Stomach smooth muscle (tissue), 2 donors: ENCODE results near the gene SH3TC1.

ENCODE experiments used
- H3K27ac ChIP-seq: one replicate; pipeline ENCODE4 v1.7.0; 2013; ENCODE audit warnings: mild to moderate bottlenecking, low read length, inconsistent platforms
- H3K27me3 ChIP-seq, 2 donors: one replicate each; pipeline ENCODE4 v1.7.0; 2013; ENCODE audit warnings: low read length in 2 of 2; ENCODE audit not compliant: insufficient read depth in 2 of 2, control insufficient read depth in 1 of 2
- H3K36me3 ChIP-seq, 2 donors: one replicate each; pipeline ENCODE4 v1.7.0; 2013; ENCODE audit warnings: low read length in 2 of 2; ENCODE audit not compliant: control insufficient read depth in 2 of 2, insufficient read depth in 2 of 2
- H3K4me1 ChIP-seq: one replicate; pipeline ENCODE4 v1.7.0; 2013; ENCODE audit warnings: low read length; ENCODE audit not compliant: control insufficient read depth, insufficient read depth
- H3K4me3 ChIP-seq, 2 donors: one replicate each; pipeline ENCODE4 v1.7.0; 2013; ENCODE audit warnings: low read length in 2 of 2
- H3K9ac ChIP-seq, 2 donors: one replicate each; pipeline ENCODE4 v1.7.0; 2013; ENCODE audit warnings: low read length in 2 of 2, mild to moderate bottlenecking in 1 of 2
- H3K9me3 ChIP-seq, 2 donors: one replicate each; pipeline ENCODE4 v1.7.0; 2013; ENCODE audit warnings: low read length in 2 of 2; ENCODE audit not compliant: control insufficient read depth in 2 of 2
- donor health status: healthy.
- donor health status: Pancreatic carcinoma.

Gene SH3TC1

DNA sequence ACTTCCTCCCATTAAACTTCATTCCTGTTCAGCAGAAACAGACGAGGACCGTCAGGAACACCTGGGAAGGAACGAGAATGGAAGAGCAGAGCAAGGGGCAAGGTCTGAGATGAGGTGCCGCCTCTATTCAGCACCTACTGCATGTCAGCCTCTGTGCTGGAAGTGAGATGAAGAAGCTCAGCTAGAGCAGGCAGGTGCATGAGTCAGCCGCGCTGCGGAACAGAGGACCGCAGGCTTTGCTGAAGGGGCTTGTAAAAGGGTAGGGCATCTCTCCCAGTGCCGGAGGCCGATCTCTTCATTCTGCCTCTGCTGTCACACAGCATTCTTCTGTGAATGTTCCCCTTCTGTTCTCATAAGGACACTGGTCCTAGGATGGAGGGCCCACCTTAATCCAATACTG is 34.4 kb upstream of the SH3TC1 start:
- H3K4me1 ChIP-seq = peaks cover 5% of the 10 kb centered on the region
- no peak overlapping the region for H3K4me3 ChIP-seq
- no peak overlapping the region for H3K9ac ChIP-seq
- peaks cover 0 to under 1% of the 10 kb centered on the region in 2 donors for H3K27me3 ChIP-seq
- H3K9me3 ChIP-seq = peaks cover 0 to 10% of the 10 kb centered on the region in 2 donors
- no peak overlapping the region for H3K27ac ChIP-seq
- H3K36me3 ChIP-seq = no peaks in the 10 kb centered on the region

DNA sequence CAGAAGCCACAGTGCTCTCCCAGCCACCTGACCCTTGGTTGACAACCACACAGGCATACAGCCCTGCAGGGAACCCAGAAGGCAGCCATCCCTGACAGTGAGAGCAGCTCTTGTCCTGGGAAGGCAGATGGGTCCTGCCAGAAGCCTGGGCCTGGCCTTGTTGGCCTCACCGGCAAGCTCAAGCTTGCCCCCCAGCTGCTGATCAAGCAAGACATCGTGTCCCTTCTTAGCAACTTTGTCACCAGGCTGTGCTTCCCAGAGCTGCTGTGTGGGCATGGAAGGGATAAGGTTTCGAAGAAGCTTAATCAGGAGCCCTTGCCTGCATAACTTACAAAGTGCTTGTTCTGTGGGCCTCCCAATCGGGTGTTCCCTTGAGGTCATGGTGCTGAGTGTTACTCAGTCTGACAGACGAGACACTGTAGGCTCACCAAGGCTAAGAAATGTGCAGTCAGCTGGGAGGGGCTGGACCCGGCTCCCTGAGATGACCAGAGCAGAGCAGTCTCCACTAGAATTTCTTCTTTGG is 33.7 kb upstream of the SH3TC1 start:
- no peak overlapping the region for H3K27ac ChIP-seq
- H3K9me3 ChIP-seq = peaks cover 0 to 10% of the 10 kb centered on the region in 2 donors
- H3K4me1 ChIP-seq = no peaks in the 10 kb centered on the region
- peaks cover 0 to 4% of the 10 kb centered on the region in 2 donors for H3K27me3 ChIP-seq
- H3K4me3 ChIP-seq = no peak overlapping the region
- H3K9ac ChIP-seq = no peak overlapping the region
- H3K36me3 ChIP-seq = no peaks in the 10 kb centered on the region

DNA sequence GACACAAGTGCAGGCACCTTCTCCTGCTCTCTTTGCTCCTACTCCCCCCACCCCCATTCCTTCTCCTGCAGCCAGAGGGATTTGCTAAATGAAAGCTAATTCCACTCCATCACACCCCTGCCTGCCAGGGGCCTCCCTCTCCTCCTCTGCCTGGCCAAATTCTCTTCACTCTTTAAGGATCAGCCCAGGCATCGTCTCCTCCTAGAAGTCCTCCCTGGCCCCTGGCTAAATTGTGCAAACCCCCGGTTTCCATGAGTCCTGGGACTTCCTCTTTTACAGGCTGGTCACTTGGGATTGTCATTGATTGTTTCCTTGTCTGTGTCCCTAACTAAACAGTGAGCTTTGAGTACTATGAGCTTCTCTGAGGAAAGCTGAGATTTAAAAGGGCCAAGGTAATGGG is 31.8 kb upstream of the SH3TC1 start:
- no peak overlapping the region for H3K9ac ChIP-seq
- H3K27ac ChIP-seq = no peak overlapping the region
- peaks cover 0 to 10% of the 10 kb centered on the region in 2 donors for H3K9me3 ChIP-seq
- H3K36me3 ChIP-seq = no peaks in the 10 kb centered on the region
- peaks cover 0 to 8% of the 10 kb centered on the region in 2 donors for H3K27me3 ChIP-seq
- no peaks in the 10 kb centered on the region for H3K4me1 ChIP-seq
- no peak overlapping the region for H3K4me3 ChIP-seq

DNA sequence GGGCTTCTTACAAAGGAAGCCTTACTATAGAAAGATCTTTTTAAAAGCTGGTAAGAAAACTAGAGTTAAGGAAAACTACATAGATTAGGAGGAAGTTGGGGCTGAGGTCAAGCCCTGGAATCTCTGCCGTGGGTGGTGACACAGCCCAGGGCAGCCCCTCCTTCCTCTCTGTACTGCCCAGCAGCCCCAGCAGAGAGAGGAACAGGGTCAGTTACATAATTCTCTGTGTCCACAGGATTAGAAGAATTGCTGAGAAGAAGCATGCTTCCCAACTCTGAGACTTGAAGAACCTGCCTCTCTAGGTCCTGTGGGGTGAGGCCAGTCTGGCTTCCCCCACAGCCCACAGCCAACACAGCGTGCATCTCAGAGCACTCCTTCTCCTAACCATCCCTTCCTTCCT is 31.3 kb upstream of the SH3TC1 start:
- Histone ChIP-seq H3K4me1 (no peaks in the 10 kb centered on the region), H3K27me3 (peaks cover 0 to 8% of the 10 kb centered on the region in 2 donors), H3K9ac (no peak overlapping the region), H3K9me3 (peaks cover 0 to 10% of the 10 kb centered on the region in 2 donors), H3K4me3 (no peak overlapping the region), H3K27ac (no peak overlapping the region), H3K36me3 (no peaks in the 10 kb centered on the region)

DNA sequence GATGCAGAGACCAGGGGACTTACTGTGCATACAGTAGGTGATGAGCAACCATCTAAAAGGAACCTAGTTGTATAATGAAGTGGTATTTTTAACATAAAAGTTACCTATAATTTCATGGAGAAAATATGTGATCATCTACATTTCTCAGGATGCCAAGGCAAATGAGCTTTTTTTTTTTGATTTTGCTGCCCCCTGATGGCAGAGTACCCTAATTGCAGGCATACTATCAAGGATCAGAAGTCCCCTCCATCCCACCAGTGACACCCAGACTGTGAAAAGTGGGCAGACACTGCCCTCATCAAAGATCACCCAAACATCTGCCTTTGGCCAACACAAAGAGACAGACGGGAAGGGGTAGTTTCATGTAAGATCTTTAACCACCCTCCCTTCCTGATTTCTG is 30.9 kb upstream of the SH3TC1 start:
- Histone ChIP-seq H3K27me3 (peaks cover 0 to 8% of the 10 kb centered on the region in 2 donors), H3K36me3 (no peaks in the 10 kb centered on the region), H3K4me1 (no peaks in the 10 kb centered on the region), H3K9me3 (peaks cover 0 to 10% of the 10 kb centered on the region in 2 donors), H3K4me3 (no peak overlapping the region), H3K27ac (no peak overlapping the region), H3K9ac (no peak overlapping the region)

DNA sequence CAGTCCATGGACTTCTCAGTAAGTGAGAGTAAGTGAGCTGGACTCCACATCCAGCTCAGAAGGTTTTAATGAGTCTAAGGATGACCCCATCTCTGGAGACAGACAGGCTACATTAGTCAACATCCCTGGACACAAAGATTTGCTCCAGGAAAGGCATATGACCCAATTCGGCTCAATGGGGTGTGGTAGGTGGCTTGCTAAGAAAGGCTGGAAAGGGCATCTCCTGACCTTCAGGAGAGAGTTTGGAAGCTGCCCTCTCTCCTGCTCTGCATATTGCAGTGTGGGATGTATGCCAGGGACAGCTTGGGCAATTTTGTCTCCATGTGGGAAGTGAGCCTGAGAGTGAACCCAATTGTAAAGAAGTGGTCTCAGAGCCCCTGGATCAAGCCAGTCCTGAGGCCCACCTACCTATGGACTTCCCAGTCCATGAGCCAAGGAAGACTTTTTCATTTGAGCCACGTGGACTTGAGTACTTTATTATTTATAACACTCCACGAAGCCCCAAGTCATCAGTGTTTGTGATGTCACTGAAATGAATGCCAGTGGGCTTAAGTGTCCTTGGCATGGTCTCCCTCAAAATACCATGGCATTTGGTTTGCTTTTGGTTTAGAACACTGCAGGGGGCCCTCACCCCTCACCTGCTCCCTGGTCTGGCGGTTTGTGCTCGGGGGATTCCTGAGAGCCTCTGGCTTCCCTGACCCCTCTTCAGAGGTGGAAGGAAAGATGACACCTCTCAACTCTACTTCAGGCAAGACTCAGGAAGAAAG is 30.1 kb upstream of the SH3TC1 start:
- Histone ChIP-seq H3K4me3 (no peak overlapping the region), H3K36me3 (no peaks in the 10 kb centered on the region), H3K27me3 (peaks cover 0 to 8% of the 10 kb centered on the region in 2 donors), H3K9ac (no peak overlapping the region), H3K27ac (no peak overlapping the region), H3K9me3 (peaks cover 0 to 10% of the 10 kb centered on the region in 2 donors), H3K4me1 (no peaks in the 10 kb centered on the region)

DNA sequence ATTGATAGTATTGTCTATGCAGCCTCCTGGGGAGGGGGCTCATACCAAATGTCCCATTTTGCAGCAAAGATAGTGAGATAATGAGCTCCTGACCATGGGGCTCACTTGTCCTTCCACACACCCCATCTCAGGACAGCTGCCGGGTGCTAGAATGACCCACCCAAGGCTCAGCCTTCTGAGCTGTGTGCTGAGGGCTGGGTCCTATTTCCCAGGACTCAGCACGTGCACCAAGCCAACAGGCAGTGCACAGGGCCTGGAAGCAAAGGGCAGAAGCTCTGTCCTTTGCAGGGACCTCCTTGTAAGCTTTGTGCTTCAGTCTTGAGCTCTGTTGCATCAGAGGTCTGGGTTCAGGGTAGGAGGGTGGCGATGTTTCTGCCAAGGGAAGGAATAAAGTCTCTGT is 29.3 kb upstream of the SH3TC1 start:
- no peak overlapping the region for H3K27ac ChIP-seq
- no peaks in the 10 kb centered on the region for H3K36me3 ChIP-seq
- no peak overlapping the region for H3K4me3 ChIP-seq
- peaks cover 0 to 8% of the 10 kb centered on the region in 2 donors for H3K27me3 ChIP-seq
- peaks cover 0 to 10% of the 10 kb centered on the region in 2 donors for H3K9me3 ChIP-seq
- no peaks in the 10 kb centered on the region for H3K4me1 ChIP-seq
- H3K9ac ChIP-seq = no peak overlapping the region

DNA sequence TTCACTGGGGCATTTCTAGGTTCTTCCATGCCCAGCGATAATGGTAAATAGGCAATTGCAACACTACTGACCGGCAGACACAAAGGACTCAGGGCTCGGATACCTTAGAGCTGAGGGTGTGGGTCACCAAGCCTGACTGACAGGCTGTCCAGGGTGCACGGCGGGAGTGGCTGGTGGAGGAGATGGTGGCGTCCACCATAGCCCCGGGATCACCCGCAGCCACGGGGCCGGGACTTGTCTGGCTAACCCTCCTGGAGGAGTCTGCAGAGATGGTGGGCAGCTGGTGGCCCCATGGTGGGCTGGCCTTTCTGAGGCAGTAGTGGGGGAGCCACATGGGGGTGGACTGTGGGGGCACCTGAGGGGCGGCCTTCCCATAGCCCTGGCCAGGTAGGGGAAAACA is 28.7 kb upstream of the SH3TC1 start:
- Histone ChIP-seq H3K4me3 (no peak overlapping the region), H3K27ac (no peak overlapping the region), H3K36me3 (no peaks in the 10 kb centered on the region), H3K9ac (no peak overlapping the region), H3K27me3 (peaks cover 0 to 8% of the 10 kb centered on the region in 2 donors), H3K9me3 (peaks cover 0 to 10% of the 10 kb centered on the region in 2 donors), H3K4me1 (no peaks in the 10 kb centered on the region)

DNA sequence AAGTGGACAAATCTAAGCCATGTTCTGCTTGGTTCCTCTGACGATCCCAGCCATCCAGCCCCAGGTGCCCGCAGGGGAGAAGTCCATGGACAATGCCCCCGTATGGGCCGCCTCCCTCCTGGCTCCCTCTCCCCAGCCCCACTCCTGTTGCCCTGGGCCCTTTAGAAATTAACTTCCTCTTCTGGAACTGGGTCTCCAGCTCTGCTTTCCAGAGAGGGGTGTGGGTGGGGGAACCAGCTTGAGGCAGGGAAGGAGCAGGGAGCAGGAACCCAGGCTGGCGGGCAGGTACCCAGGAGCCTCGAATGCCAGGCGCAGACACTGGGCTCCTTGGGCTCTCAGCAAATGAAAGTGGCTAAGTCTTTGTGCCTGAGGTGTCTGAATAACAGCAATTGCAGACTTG is 27.8 kb upstream of the SH3TC1 start:
- no peaks in the 10 kb centered on the region for H3K4me1 ChIP-seq
- no peak overlapping the region for H3K27ac ChIP-seq
- H3K9ac ChIP-seq = no peak overlapping the region
- H3K36me3 ChIP-seq = no peaks in the 10 kb centered on the region
- peaks cover 0 to 8% of the 10 kb centered on the region in 2 donors for H3K27me3 ChIP-seq
- H3K9me3 ChIP-seq = peaks cover 0 to 10% of the 10 kb centered on the region in 2 donors
- H3K4me3 ChIP-seq = no peak overlapping the region

DNA sequence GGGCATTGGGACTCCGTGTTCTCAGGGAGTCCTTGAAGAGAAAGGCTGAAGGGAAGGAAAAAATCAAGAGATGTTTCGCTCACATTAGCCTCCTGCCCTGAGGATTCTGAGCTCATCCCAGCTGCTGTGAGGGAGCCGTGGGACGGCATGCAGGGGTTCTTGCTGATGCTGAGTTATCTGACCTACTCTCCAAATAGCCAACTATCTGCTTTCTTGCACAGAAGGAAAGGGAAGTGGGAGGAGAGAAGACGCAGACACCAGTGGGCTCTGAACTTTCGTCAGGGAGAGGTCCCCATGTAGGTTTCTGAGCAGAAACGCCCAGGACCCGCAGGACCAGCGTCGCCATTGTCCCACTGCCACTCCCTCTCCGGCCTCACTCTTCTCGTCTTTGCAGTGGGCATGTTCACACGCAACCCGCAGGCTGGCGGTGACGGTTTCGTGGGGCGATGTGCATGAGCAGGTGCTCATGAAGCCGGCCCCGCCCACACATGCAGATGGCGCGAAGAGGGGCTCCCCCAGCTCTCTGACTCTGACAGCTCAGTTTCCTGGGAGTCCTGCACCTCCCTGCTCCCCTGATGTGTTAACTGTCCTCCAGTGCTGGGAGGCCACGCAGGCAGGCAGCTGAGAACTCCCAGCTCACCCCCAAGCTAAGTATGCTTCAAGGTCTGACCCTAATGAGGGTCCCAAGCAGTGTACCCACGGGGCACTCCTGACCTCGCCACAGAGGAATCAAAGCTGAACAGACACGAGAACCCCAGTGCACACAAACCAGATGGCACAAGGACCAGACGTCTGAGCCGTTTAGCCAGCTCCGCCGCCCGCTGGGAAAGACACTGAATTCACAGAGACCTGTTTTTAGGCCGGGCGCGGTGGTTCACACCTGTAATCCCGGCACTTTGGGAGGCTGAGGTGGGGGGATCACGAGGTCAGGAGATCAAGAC is 26.8 kb upstream of the SH3TC1 start:
- H3K27ac ChIP-seq = no peak overlapping the region
- H3K9me3 ChIP-seq = peaks cover 0 to 10% of the 10 kb centered on the region in 2 donors
- no peaks in the 10 kb centered on the region for H3K4me1 ChIP-seq
- H3K27me3 ChIP-seq = peaks cover 0 to 8% of the 10 kb centered on the region in 2 donors
- H3K36me3 ChIP-seq = no peaks in the 10 kb centered on the region
- no peak overlapping the region for H3K4me3 ChIP-seq
- no peak overlapping the region for H3K9ac ChIP-seq
